Measurements from ENCODE around the gene GRIP2.
A peak's percentile ranks its signal among the peaks of the same experiment; 100 is the strongest.

The GRIP2 gene

DNA sequence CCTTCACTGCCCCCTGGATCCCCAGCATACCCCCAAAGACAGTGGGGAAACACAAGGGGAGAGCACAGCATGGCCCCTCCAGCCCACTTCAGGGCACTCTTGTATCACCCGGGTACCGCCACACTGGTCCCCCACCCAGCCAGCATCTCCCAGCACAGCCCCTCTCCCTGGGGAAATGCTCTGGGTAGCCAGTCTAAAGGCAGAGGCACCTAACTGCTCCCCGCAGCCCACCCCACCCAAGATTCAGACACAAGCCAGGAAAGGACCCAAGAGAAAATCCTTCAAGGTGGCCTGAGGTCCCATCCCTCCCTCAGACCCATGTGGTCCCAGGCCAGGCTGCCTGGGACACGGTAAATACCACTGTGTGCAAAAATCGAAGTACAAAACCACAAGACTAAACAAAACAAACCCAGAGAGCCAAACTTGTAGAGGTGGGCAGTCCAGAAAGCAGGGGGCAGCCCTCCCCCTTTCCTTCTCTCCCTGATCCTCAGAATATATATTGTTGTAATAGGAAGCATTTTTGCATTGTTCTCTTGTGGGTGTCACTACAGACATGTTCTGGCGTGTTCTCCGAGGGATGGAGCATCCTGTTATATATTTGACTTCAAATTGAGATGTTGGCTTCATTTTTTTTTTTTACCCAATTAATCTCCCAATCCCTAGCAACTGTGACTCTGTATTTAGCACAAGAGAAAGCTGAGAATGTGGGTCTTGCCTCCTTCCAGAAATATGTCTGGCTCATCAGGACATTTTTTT is 51.7 kb downstream of the GRIP2 start:
- no peak overlapping the region for H3K4me3 ChIP-seq (ENCODE audit: insufficient read length, low read depth)
- H3K4me1 ChIP-seq (ENCODE audit: insufficient read depth, insufficient read length) = peaks cover 7% of the 10 kb centered on the region
- H3K36me3 ChIP-seq (ENCODE audit: insufficient read depth, insufficient read length, low read length) = peaks cover 65% of the 10 kb centered on the region
- H3K27me3 ChIP-seq (ENCODE audit: insufficient read depth, insufficient read length) = no peaks in the 10 kb centered on the region
- H3K9ac ChIP-seq (ENCODE audit: insufficient read length, low read depth) = no peak overlapping the region
- TF ChIP-seq YY1 (IDR thresholded peaks at IDR 0.05; ENCODE audit: insufficient read depth, insufficient read length) (no peak), SUZ12 (IDR thresholded peaks at IDR 0.05; ENCODE audit: extremely low read depth, insufficient read depth, insufficient read length) (no peak), ZNF274 (IDR thresholded peaks at IDR 0.05; ENCODE audit: low read depth, low read length) (no peak)
- no peaks in the 10 kb centered on the region for H3K9me3 ChIP-seq (ENCODE audit: insufficient read depth, low read length)
- DNase-seq (ENCODE audit: low read depth, low spot score) = no peak

DNA sequence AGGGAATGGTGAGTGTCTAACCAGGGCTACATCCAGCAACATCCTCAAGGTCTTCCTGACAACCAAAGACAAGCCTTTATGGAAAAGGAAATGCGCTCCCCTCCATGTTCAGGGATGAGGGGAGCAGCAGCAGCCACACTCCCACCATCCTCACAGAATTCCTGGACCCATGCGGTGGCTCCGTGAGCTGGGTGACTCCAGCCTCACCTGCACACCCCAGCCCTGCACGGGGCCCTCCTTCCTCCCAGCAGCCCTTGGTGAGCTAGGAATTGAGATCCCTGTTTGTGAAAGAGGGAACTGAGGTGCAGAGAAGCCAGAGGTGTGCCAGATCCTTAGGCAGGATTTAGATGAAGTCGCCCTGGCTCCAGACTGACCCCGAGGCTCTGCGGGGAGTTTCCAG is 52.3 kb downstream of the GRIP2 start:
- Histone ChIP-seq H3K4me1 (ENCODE audit: insufficient read depth, insufficient read length) (peaks cover 13% of the 10 kb centered on the region), H3K36me3 (ENCODE audit: insufficient read depth, insufficient read length, low read length) (peaks cover 72% of the 10 kb centered on the region), H3K27me3 (ENCODE audit: insufficient read depth, insufficient read length) (no peaks in the 10 kb centered on the region), H3K4me3 (ENCODE audit: insufficient read length, low read depth) (no peak overlapping the region), H3K9ac (ENCODE audit: insufficient read length, low read depth) (no peak overlapping the region), H3K9me3 (ENCODE audit: insufficient read depth, low read length) (no peaks in the 10 kb centered on the region)
- TF ChIP-seq ZNF274 (IDR thresholded peaks at IDR 0.05; ENCODE audit: low read depth, low read length) = no peak
- no peak for TF ChIP-seq SUZ12 (IDR thresholded peaks at IDR 0.05; ENCODE audit: extremely low read depth, insufficient read depth, insufficient read length)
- no peak for TF ChIP-seq YY1 (IDR thresholded peaks at IDR 0.05; ENCODE audit: insufficient read depth, insufficient read length)
- no peak for DNase-seq (ENCODE audit: low read depth, low spot score)

GRCh38 chr3:14487086-14487485 is 53.1 kb downstream of the GRIP2 start:
- peaks cover 17% of the 10 kb centered on the region for H3K4me1 ChIP-seq (ENCODE audit: insufficient read depth, insufficient read length)
- H3K36me3 ChIP-seq (ENCODE audit: insufficient read depth, insufficient read length, low read length) = peaks cover 79% of the 10 kb centered on the region
- no peak overlapping the region for H3K4me3 ChIP-seq (ENCODE audit: insufficient read length, low read depth)
- TF ChIP-seq SUZ12 (IDR thresholded peaks at IDR 0.05; ENCODE audit: extremely low read depth, insufficient read depth, insufficient read length) (no peak), ZNF274 (IDR thresholded peaks at IDR 0.05; ENCODE audit: low read depth, low read length) (no peak), YY1 (IDR thresholded peaks at IDR 0.05; ENCODE audit: insufficient read depth, insufficient read length) (no peak)
- no peak overlapping the region for H3K9ac ChIP-seq (ENCODE audit: insufficient read length, low read depth)
- H3K9me3 ChIP-seq (ENCODE audit: insufficient read depth, low read length) = no peaks in the 10 kb centered on the region
- no peaks in the 10 kb centered on the region for H3K27me3 ChIP-seq (ENCODE audit: insufficient read depth, insufficient read length)
- no peak for DNase-seq (ENCODE audit: low read depth, low spot score)

DNA sequence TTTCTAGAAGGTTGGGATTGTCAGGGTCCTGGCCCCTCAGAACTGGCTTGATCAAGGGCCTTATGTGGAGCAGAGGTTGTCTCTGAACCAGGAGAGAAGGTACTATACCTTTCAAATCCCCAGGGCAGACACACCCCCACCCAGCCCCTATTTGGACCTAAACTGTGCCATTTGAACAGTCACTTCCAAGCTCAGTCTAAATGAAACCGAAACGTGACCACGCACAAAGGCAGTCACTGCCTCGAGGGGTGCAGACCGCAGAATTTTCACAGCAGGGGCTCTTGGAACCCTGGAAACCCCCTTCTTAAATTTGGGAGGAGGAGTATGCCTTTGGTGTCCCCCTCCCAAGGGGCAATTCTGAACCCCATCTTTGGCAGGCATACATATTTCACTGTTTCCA is 53.7 kb downstream of the GRIP2 start:
- no peak for TF ChIP-seq ZNF274 (IDR thresholded peaks at IDR 0.05; ENCODE audit: low read depth, low read length)
- peaks cover 85% of the 10 kb centered on the region for H3K36me3 ChIP-seq (ENCODE audit: insufficient read depth, insufficient read length, low read length)
- no peak overlapping the region for H3K4me3 ChIP-seq (ENCODE audit: insufficient read length, low read depth)
- no peak overlapping the region for H3K9ac ChIP-seq (ENCODE audit: insufficient read length, low read depth)
- H3K9me3 ChIP-seq (ENCODE audit: insufficient read depth, low read length) = no peaks in the 10 kb centered on the region
- H3K27me3 ChIP-seq (ENCODE audit: insufficient read depth, insufficient read length) = no peaks in the 10 kb centered on the region
- peaks cover 23% of the 10 kb centered on the region for H3K4me1 ChIP-seq (ENCODE audit: insufficient read depth, insufficient read length)
- no peak for DNase-seq (ENCODE audit: low read depth, low spot score)

GRCh38 chr3:14485981-14486380 is 54.2 kb downstream of the GRIP2 start:
- H3K36me3 ChIP-seq (ENCODE audit: insufficient read depth, insufficient read length, low read length) = peaks cover 90% of the 10 kb centered on the region
- no peak overlapping the region for H3K4me3 ChIP-seq (ENCODE audit: insufficient read length, low read depth)
- no peak for TF ChIP-seq ZNF274 (IDR thresholded peaks at IDR 0.05; ENCODE audit: low read depth, low read length)
- no peak for TF ChIP-seq SUZ12 (IDR thresholded peaks at IDR 0.05; ENCODE audit: extremely low read depth, insufficient read depth, insufficient read length)
- no peak for TF ChIP-seq YY1 (IDR thresholded peaks at IDR 0.05; ENCODE audit: insufficient read depth, insufficient read length)
- no peaks in the 10 kb centered on the region for H3K27me3 ChIP-seq (ENCODE audit: insufficient read depth, insufficient read length)
- H3K9ac ChIP-seq (ENCODE audit: insufficient read length, low read depth) = no peak overlapping the region
- peaks cover 28% of the 10 kb centered on the region for H3K4me1 ChIP-seq (ENCODE audit: insufficient read depth, insufficient read length)
- H3K9me3 ChIP-seq (ENCODE audit: insufficient read depth, low read length) = no peaks in the 10 kb centered on the region
- DNase-seq (ENCODE audit: low read depth, low spot score) = no peak

- H3K4me1 ChIP-seq (ENCODE audit: insufficient read depth, insufficient read length) = peaks cover 38% of the 10 kb centered on the region
- no peaks in the 10 kb centered on the region for H3K9me3 ChIP-seq (ENCODE audit: insufficient read depth, low read length)
- no peaks in the 10 kb centered on the region for H3K27me3 ChIP-seq (ENCODE audit: insufficient read depth, insufficient read length)
- no peak for TF ChIP-seq ZNF274 (IDR thresholded peaks at IDR 0.05; ENCODE audit: low read depth, low read length)
- no peak for TF ChIP-seq SUZ12 (IDR thresholded peaks at IDR 0.05; ENCODE audit: extremely low read depth, insufficient read depth, insufficient read length)
- TF ChIP-seq YY1 (IDR thresholded peaks at IDR 0.05; ENCODE audit: insufficient read depth, insufficient read length) = no peak
- H3K9ac ChIP-seq (ENCODE audit: insufficient read length, low read depth) = no peak overlapping the region
- no peak overlapping the region for H3K4me3 ChIP-seq (ENCODE audit: insufficient read length, low read depth)
- DNase-seq (ENCODE audit: low read depth, low spot score) = no peak
- H3K36me3 ChIP-seq (ENCODE audit: insufficient read depth, insufficient read length, low read length) = peaks cover 95% of the 10 kb centered on the region
These were observed 55.4 kb downstream of the GRIP2 start for GRCh38 chr3:14484741-14485140.

DNA sequence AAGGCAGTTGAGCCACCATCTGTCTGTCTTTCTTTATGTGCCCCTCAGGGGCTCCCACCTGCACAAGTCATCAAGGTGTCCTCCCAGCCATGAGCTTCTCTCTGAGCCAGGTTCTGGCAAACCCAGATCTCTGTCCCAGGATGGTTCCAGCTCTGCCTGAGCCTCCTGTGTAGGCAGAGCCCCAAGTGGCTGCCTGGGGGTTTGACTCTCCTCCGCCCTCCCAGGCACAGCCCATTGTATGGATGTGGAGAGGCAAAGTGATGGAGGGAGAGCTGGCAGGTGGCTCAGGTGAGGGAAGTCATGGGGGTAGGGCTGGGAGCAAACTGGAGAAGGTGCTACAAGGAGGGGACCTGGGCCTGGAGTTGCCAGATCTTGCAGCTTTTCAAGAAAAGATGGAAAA is 56.9 kb downstream of the GRIP2 start:
- TF ChIP-seq YY1 (IDR thresholded peaks at IDR 0.05; ENCODE audit: insufficient read depth, insufficient read length) (no peak), SUZ12 (IDR thresholded peaks at IDR 0.05; ENCODE audit: extremely low read depth, insufficient read depth, insufficient read length) (no peak), ZNF274 (IDR thresholded peaks at IDR 0.05; ENCODE audit: low read depth, low read length) (no peak)
- Histone ChIP-seq H3K4me3 (ENCODE audit: insufficient read length, low read depth) (no peak overlapping the region), H3K4me1 (ENCODE audit: insufficient read depth, insufficient read length) (peaks cover 40% of the 10 kb centered on the region), H3K9me3 (ENCODE audit: insufficient read depth, low read length) (no peaks in the 10 kb centered on the region), H3K27me3 (ENCODE audit: insufficient read depth, insufficient read length) (no peaks in the 10 kb centered on the region), H3K9ac (ENCODE audit: insufficient read length, low read depth) (peak overlapping the region; percentile 2), H3K36me3 (ENCODE audit: insufficient read depth, insufficient read length, low read length) (peaks cover 98% of the 10 kb centered on the region)
- no peak for DNase-seq (ENCODE audit: low read depth, low spot score)
